ENCODE results near the gene KRTAP9-7.
"Not testable (repeated sequence)": the region's sequence is repeated elsewhere in the genome, so short reads cannot be mapped to it uniquely, and the experiment has no call there.

Gene KRTAP9-7

DNA sequence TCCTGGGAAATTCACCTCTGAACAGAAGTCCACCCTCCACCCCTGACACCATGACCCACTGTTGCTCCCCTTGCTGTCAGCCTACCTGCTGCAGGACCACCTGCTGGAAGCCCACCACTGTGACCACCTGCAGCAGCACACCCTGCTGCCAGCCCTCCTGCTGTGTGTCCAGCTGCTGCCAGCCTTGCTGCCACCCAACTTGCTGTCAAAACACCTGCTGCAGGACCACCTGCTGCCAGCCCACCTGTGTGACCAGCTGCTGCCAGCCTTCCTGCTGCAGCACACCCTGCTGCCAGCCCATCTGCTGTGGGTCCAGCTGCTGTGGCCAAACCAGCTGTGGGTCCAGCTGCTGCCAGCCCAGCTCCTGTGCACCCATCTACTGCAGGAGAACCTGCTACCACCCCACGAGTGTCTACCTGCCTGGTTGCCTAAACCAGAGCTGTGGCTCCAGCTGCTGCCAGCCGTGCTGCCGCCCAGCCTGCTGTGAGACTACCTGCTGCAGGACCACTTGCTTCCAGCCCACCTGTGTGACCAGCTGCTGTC, at the start of gene KRTAP9-7:
KRTAP9-7 (plus strand) TSS at position 51 of the 543 bp plus-strand sequence; CDS start at position 51, 0 bp downstream.
- not testable (repeated sequence) for DNase-seq

DNA sequence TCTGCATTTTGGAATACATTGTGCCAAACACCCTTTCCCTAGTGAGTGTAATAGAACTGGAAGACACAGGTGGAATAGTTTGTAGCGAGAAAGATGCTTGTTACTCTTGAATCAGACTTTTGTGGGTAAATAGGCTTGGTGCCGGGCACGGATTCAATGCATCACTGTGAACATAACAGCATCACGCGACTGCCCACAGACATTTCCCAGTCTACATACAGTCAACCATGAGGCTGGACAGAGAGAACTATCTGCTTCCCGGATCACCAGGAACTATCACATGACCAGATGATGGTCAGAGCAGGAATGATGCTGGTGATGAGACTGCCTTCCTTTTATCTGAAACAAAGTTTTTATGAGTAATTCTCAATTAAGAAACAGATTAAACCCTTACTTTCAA, 49.4 kb upstream of the KRTAP9-7 start:
- DNase-seq, result no peak

- DNase-seq, result not testable (repeated sequence)
These were observed 48.9 kb upstream of the KRTAP9-7 start, which contains the start of gene KRTAP9-2 for GRCh38 chr17:41226598-41227095. KRTAP9-2 (plus strand) TSS chr17:41226648; CDS start chr17:41226655, 7 bp downstream.

DNA sequence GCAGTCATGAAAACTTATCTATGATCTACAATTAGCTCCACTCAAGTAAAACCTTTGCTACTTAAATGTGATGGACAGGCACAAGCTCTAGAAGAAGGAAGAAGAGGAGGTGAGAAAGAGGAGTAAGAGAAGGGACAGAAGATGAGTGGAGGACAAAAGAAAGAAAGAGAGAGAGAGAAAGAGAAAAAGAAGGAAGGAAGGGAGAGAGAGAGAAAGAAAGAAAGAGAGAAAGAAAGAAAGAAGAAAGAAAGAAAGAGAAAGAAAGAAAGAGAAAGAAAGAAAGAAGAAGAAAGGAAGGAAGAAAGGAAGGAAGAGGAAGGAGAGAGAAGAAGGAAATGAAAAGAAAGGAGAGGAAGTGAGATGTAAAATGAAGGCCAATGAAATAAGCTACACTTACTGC, 45.4 kb upstream of the KRTAP9-7 start:
- DNase-seq, result no peak

DNA sequence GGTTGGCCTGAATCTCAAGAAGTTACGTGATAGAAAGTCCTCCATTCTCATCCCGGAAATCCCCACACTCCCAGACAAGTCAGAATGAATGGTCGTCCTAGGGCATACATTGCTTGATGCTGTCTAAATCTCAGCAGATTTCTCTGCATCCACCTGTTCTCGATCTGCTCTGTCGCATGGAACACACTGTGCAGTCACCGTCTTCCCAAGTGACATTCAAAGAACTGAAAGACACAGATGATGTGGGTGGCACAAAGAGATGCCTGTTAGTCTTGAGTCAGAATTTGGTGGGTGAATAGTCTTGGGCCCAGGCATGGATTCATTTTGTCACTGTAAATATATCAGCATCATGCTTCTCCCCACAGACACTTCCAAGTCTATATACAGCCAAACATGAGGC, 43.8 kb upstream of the KRTAP9-7 start:
- DNase-seq, result no peak

GRCh38 chr17:41232399-41233105, 42.9 kb upstream of the KRTAP9-7 start, which contains the start of gene KRTAP9-3:
KRTAP9-3 (plus strand) TSS chr17:41232449; CDS start chr17:41232502, 53 bp downstream.
- DNase-seq, result not testable (repeated sequence)

- not testable (repeated sequence) for DNase-seq
These were observed 38.4 kb upstream of the KRTAP9-7 start for GRCh38 chr17:41237116-41237515.

GRCh38 chr17:41237949-41238437, 37.5 kb upstream of the KRTAP9-7 start, which contains the start of gene KRTAP9-8:
KRTAP9-8 (plus strand) TSS chr17:41237999; CDS start chr17:41238052, 53 bp downstream.
- not testable (repeated sequence) for DNase-seq

GRCh38 chr17:41246995-41247787, 28.3 kb upstream of the KRTAP9-7 start:
- DNase-seq, result not testable (repeated sequence)

- DNase-seq, result not testable (repeated sequence)
These were observed 25.8 kb upstream of the KRTAP9-7 start, which contains the start of gene KRTAP9-4 for GRCh38 chr17:41249637-41250240. KRTAP9-4 (plus strand) TSS chr17:41249687; CDS start chr17:41249721, 34 bp downstream.

GRCh38 chr17:41251261-41251660, 24.2 kb upstream of the KRTAP9-7 start:
- no peak for DNase-seq

DNA sequence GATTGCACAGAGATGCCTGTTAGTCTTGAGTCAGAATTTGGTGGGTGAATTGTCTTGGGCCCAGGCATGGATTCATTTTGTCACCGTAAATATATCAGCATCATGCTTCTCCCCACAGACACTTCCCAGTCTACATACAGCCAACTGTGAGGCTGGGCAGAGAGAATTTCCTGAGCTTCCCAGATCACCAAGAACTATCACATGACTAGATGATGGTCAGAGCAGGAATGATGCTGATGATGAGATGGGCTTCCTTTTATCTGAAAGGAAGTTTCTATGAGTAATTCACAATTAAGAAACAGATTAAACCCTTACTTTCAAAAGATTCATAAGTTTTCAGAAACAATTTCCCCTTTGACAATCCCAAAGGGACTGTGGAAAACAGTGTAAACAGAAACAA, 20.6 kb upstream of the KRTAP9-7 start:
- no peak for DNase-seq

DNA sequence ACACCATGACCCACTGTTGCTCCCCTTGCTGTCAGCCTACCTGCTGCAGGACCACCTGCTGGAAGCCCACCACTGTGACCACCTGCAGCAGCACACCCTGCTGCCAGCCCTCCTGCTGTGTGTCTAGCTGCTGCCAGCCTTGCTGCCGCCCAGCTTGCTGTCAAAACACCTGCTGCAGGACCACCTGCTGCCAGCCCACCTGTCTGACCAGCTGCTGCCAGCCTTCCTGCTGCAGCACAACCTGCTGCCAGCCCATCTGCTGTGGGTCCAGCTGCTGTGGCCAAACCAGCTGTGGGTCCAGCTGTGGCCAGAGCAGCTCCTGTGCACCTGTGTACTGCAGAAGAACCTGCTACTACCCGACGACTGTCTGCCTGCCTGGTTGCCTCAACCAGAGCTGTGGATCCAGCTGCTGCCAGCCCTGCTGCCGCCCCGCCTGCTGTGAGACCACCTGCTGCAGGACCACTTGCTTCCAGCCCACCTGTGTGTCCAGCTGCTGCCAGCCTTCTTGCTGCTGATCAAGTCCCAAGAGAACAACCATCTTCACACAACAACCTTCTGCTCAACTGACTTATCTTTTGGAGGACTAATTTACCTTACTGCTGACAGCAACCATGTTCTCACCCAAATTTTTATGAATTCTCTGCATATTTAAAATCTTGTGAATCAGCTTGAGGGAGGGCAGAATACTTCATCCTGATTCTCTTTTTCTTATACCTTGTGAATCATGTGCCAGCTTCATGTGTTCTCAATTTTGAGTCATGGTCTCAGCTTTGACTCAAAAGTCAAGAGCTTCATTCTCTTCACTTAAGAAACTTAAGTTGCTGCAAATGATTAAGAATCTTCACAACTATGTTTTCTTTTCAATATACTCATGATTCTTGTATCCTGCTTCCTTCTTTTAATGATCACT, 19.9 kb upstream of the KRTAP9-7 start, which contains the start of gene KRTAP9-9:
KRTAP9-9 (plus strand) TSS at position 4 of the 910 bp plus-strand sequence.
- not testable (repeated sequence) for DNase-seq

GRCh38 chr17:41256291-41256685, 19.2 kb upstream of the KRTAP9-7 start:
- DNase-seq, result no peak

- DNase-seq, result no peak
These were observed 17.1 kb upstream of the KRTAP9-7 start for GRCh38 chr17:41258406-41258805.

DNA sequence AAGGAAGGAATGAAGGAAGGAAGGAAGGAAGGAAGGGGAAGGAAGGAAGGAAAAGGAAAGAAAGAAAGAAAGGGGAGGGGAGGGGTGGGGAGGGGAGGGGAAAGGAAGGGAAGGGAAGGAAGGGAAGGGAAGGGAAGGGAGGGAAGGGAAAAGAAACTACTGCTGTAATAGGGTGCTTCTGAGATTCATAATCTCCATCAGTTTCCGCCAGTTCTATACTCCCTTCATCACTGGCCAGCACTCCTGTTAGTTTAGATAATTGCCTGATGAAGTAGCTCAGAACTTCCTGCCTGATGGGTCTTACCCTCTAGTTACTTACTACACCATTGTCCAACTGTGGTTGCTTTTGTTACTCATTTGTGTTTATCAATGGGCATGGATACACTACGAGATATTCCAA, 12.3 kb upstream of the KRTAP9-7 start:
- no peak for DNase-seq

DNA sequence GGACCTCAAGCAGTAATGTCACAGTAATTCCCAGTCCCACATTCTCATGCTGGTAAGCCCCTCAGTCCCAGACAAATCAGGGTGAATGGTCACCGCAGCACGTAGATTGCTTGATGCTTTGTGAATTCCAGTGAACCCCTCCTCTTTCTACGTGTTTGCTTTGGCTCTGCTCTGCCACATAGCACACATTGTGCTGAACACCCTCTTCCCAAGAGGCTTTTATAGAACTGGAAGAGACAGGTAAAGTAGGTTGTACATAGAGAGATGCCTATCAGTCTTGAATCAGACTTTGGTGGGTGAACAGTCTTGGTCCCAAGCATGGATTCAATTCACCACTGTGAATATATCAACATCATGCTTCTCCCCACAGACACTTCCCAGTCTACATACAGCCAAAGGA, 10.9 kb upstream of the KRTAP9-7 start:
- no peak for DNase-seq

GRCh38 chr17:41265078-41265477, 10.4 kb upstream of the KRTAP9-7 start, which contains the start of gene KRTAP9-6:
KRTAP9-6 (plus strand) TSS chr17:41265378; CDS start chr17:41265378, 0 bp downstream.
- DNase-seq, result no peak

DNA sequence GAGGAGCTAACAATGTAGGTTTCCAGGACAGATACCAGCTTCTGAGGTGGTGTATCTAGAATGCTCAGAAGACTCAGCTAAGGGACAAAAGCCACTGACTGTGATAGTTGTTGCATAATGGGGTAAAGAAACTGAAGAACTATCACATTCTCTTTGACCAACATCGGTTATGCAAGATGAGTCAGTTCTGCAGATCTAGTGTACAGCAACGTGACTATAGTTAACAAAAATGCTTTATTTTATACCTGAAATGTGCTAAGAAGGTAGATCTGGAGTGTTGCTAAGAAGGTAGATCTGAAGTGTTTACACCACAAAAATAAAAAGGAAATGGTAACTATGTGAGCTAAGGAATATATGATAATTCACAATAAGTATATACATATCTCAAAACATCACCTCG, 7.8 kb upstream of the KRTAP9-7 start:
- no peak for DNase-seq

DNA sequence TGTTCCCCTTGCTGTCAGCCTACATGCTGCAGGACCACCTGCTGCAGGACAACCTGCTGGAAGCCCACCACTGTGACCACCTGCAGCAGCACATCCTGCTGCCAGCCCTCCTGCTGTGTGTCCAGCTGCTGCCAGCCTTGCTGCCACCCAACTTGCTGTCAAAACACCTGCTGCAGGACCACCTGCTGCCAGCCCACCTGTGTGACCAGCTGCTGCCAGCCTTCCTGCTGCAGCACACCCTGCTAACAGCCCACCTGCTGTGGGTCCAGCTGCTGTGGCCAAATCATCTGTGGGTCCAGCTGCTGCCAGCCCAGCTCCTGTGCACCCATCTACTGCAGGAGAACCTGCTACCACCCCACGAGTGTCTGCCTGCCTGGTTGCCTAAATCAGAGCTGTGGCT, 4.2 kb upstream of the KRTAP9-7 start:
- DNase-seq, result not testable (repeated sequence)

DNA sequence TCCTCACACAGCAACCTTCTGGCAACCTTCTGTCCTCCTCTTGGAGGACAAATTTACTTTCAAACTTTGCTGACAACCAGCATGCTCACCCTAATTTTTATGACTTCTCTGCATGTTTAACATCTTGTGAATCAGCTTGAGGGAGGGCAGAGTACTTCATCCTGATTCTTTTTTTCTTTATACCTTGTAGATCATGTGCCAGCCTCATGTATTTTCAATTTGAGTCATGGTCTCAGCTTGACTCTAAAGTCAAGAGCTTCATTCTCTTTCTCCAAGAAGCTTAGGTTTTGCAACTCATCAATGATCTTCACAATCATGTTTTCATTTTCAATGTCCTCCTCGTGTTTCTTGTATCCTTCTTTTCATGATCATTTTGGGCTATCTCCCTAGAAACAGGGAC, 3.6 kb upstream of the KRTAP9-7 start:
- DNase-seq, result no peak

Data from NCI-H1694 (cell line).